Adrenal gland (tissue), 5 donors: ENCODE data around the gene ZNF708.

Experiments used
- CTCF ChIP-seq, 6 experiments: fragments of 450-650 bp in 4 of 6; fragments of 200-600 bp in 2 of 6; sonication (generic) in 1 of 6; IDR thresholded peaks; 1 replicate in 5 of 6; 2 replicates in 1 of 6; pipeline versions ENCODE4 v1.5.1 to v1.8.0; 2016 to 2021; ENCODE audit warnings: antibody characterized with exemption in 6 of 6, mild to moderate bottlenecking in 2 of 6, moderate library complexity in 1 of 6
- POLR2A ChIP-seq, 2 donors: fragments of 450-650 bp; IDR thresholded peaks; one replicate each; pipeline ENCODE4 v1.6.1; 2017; ENCODE audit warnings: antibody characterized with exemption in 2 of 2, mild to moderate bottlenecking in 2 of 2, moderate library complexity in 1 of 2
- donor health status: DM: no; HTN: no; CAD: no.

DNA sequence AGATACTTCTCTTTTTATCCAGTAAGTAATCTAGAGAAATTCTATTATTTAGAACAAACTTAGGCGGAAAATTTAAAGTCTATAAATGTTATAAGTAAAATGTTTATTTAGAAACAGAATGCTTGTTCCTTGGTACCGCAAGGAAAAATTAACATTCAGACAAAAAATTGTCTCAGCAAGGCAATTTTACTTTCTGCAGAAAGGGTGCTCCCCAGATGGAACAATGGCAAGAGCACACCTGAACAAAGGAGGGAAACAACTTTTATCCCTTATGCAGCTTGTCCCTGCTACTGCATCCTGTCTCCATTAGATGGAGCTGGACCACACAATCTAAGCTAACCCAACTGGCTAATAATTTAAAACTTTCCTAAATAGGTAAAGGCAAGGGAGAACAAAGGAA lies 6.5 kb upstream of the ZNF708 start:
- TF ChIP-seq CTCF (IDR thresholded peaks at IDR 0.05) (no peak), POLR2A (IDR thresholded peaks at IDR 0.05) (no peak)
